B cell (primary cell): ENCODE measurements around the gene RSU1. TPM values are rescaled to one million over a fixed set of nuclear protein-coding genes. Genes with fewer than 3 reads are reported as not detected.

ENCODE experiments used
- ATAC-seq: fragments of 200-7000 bp; cut with Tn5 transposase; one replicate; pipeline ENCODE4 v1.10.0; 2021; ENCODE audit warnings: low read depth, mild to moderate bottlenecking, moderate number of reproducible peaks, moderate library complexity
- CTCF ChIA-PET: fragments of 350-600 bp; sonication (Branson Sonifier 250); formaldehyde crosslinking; loops from one replicate; lab custom pipeline; 2021; ENCODE audit warnings: antibody characterized with exemption, inconsistent platforms; lab: Charles Lee
- POLR2A ChIA-PET: fragments of 350-600 bp; sonication (Branson Sonifier 250); formaldehyde crosslinking; loops from one replicate; lab custom pipeline; 2021; ENCODE audit warnings: antibody characterized with exemption; lab: Charles Lee
- DNase-seq: peaks from one replicate; pipeline ENCODE4 v3.0.0; 2013
- H2AFZ ChIP-seq: 2 replicates; pipeline ENCODE4 v1.6.1; 2012; ENCODE audit warnings: mild to moderate bottlenecking, low read depth, low read length; ENCODE audit not compliant: insufficient read depth, poor library complexity, severe bottlenecking
- H3K27ac ChIP-seq, 2 donors: 1 replicate in 1 of 2; 2 replicates in 1 of 2; pipeline ENCODE4 v1.5.1; 2012 to 2013; ENCODE audit warnings: low read length in 2 of 2, mild to moderate bottlenecking in 2 of 2, moderate library complexity in 1 of 2
- H3K27me3 ChIP-seq, 4 experiments: fragments of 200-600 bp in 1 of 4; sonication (generic) in 1 of 4; replicated peaks in 1 of 4; 1 replicate in 2 of 4; 2 replicates in 2 of 4; pipeline versions ENCODE4 v1.6.1 to v1.7.0; 2013 to 2016; ENCODE audit warnings: low read length in 3 of 4, mild to moderate bottlenecking in 2 of 4, mixed read lengths in 1 of 4, moderate library complexity in 1 of 4; ENCODE audit not compliant: insufficient read depth in 4 of 4, control insufficient read depth in 3 of 4; ENCODE audit errors: control extremely low read depth in 1 of 4
- H3K36me3 ChIP-seq, 2 experiments: replicated peaks in 1 of 2; 1 replicate in 1 of 2; 2 replicates in 1 of 2; pipeline versions ENCODE4 v1.6.1 to v1.7.1; 2013; ENCODE audit warnings: low read length in 1 of 2; ENCODE audit not compliant: insufficient read depth in 2 of 2, control insufficient read depth in 1 of 2; ENCODE audit errors: control extremely low read depth in 1 of 2, extremely low read depth in 1 of 2
- H3K4me1 ChIP-seq, 2 donors: fragments of 200-600 bp in 1 of 2; sonication (generic) in 1 of 2; 1 replicate in 1 of 2; 2 replicates in 1 of 2; pipeline versions ENCODE4 v1.5.1 to v1.6.1; 2013 to 2017; ENCODE audit warnings: low read length in 2 of 2; ENCODE audit not compliant: control insufficient read depth in 2 of 2, insufficient read depth in 2 of 2
- H3K4me2 ChIP-seq: replicated peaks from 2 replicates; pipeline ENCODE3; 2012; ENCODE audit warnings: mild to moderate bottlenecking, low read depth, low read length; ENCODE audit not compliant: poor library complexity, severe bottlenecking
- H3K4me3 ChIP-seq, 5 experiments: fragments of 200-600 bp in 1 of 5; sonication (generic) in 1 of 5; 1 replicate in 3 of 5; 2 replicates in 2 of 5; pipeline versions ENCODE4 v1.5.1 to v1.7.0; 2011 to 2016; ENCODE audit warnings: low read length in 4 of 5, mild to moderate bottlenecking in 4 of 5, low read depth in 2 of 5, control low read depth in 1 of 5, moderate library complexity in 1 of 5; ENCODE audit not compliant: insufficient read depth in 1 of 5; ENCODE audit errors: control extremely low read depth in 1 of 5, extremely low read depth in 1 of 5
- H3K79me2 ChIP-seq: fragments of 200-600 bp; sonication (generic); one replicate; pipeline ENCODE4 v1.6.0; 2016; ENCODE audit warnings: low read length; ENCODE audit not compliant: control insufficient read depth, insufficient read depth
- H3K9ac ChIP-seq: fragments of 200-600 bp; sonication (generic); 2 replicates; pipeline ENCODE4 v1.6.1; 2017; ENCODE audit warnings: mild to moderate bottlenecking, low read length, moderate library complexity
- H3K9me3 ChIP-seq, 3 donors: one replicate each; pipeline versions ENCODE4 v1.6.1 to v1.7.1; 2013; ENCODE audit warnings: low read length in 2 of 3; ENCODE audit not compliant: control insufficient read depth in 2 of 3, insufficient read depth in 1 of 3; ENCODE audit errors: control extremely low read depth in 1 of 3
- H4K20me1 ChIP-seq: 2 replicates; pipeline ENCODE4 v1.6.0; 2012; ENCODE audit warnings: mild to moderate bottlenecking, low read length; ENCODE audit not compliant: insufficient read depth, control insufficient read depth, poor library complexity, severe bottlenecking
- H3K27ac Mint-ChIP-seq: one replicate; pipeline ENCODE4 v1.8.0; 2021; ENCODE audit warnings: mixed read lengths
- H3K27me3 Mint-ChIP-seq: one replicate; pipeline ENCODE4 v1.8.0; 2021; ENCODE audit warnings: mixed read lengths
- H3K4me1 Mint-ChIP-seq: one replicate; pipeline ENCODE4 v1.8.0; 2021; ENCODE audit warnings: mixed read lengths
- H3K4me3 Mint-ChIP-seq: one replicate; pipeline ENCODE4 v1.8.0; 2021; ENCODE audit warnings: mixed read lengths
- H3K9me3 Mint-ChIP-seq: one replicate; pipeline ENCODE4 v1.8.0; 2022; ENCODE audit warnings: mixed read lengths; ENCODE audit not compliant: insufficient read depth
- EZH2 ChIP-seq: IDR thresholded peaks from 2 replicates; pipeline ENCODE4 v1.6.1; 2012; ENCODE audit warnings: borderline replicate concordance, low read depth, mild to moderate bottlenecking, moderate library complexity, low read length; ENCODE audit not compliant: insufficient read depth, poor library complexity, severe bottlenecking
- WGBS: methylation state at CpG from one replicate; pipeline ENCODE4 v1.1.5; 2013; ENCODE audit warnings: missing lambda C conversion rate; ENCODE audit not compliant: insufficient coverage; 5-methylcytosine and 5-hydroxymethylcytosine counted together
- intact Hi-C: fragments of 100-400 bp; cut with micrococcal nuclease; formaldehyde crosslinking; loops from one replicate; pipeline ENCODE4 v1.10.0; 2022
- polyA plus RNA-seq: library from polyadenylated mRNA; depleted of rRNA; stranded (reverse); fragments of >200 nt; gene quantifications from 2 replicates; pipeline ENCODE4 v1.2.3, GENCODE V29; 2012
- total RNA-seq, 2 donors: library from RNA; stranded (reverse); fragments of 120-200 nt in 1 of 2; gene quantifications; 1 replicate in 1 of 2; 2 replicates in 1 of 2; pipeline versions ENCODE4 v1.2.3 to v1.2.4, GENCODE V29; 2013 to 2022
- TF ChIP-seq, protein P1 (sequence below): fragments of 200-600 bp; IDR thresholded peaks from one replicate; pipeline ENCODE4 v1.8.0; 2022; ENCODE audit warnings: antibody characterized with exemption, mild to moderate bottlenecking

The RSU1 gene
- total and polyA plus RNA-seq, 2 donors (not counting 1 experiment from before 2014, with no cell fraction given) = 33.4 to 41.1 TPM

DNA sequence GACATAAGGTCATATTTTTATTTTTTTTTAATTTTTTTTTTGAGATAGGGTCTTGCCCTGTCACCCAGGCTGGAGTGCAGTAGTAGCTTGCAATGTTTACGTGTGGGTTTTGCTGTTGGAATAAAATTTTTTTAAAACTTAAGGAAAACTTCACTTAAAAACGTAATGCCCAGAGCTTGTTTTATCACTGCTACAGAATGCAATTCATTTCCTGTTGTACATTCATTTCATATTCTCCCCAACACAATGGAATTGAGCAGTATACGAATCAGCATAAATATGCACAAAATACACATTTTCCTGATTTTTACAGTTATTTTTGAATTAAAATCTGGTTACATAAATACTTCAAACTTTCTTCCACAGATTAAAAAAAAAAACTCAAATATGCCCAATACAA lies 40.3 kb downstream of the RSU1 start:
- TF ChIP-seq, protein P1, sequence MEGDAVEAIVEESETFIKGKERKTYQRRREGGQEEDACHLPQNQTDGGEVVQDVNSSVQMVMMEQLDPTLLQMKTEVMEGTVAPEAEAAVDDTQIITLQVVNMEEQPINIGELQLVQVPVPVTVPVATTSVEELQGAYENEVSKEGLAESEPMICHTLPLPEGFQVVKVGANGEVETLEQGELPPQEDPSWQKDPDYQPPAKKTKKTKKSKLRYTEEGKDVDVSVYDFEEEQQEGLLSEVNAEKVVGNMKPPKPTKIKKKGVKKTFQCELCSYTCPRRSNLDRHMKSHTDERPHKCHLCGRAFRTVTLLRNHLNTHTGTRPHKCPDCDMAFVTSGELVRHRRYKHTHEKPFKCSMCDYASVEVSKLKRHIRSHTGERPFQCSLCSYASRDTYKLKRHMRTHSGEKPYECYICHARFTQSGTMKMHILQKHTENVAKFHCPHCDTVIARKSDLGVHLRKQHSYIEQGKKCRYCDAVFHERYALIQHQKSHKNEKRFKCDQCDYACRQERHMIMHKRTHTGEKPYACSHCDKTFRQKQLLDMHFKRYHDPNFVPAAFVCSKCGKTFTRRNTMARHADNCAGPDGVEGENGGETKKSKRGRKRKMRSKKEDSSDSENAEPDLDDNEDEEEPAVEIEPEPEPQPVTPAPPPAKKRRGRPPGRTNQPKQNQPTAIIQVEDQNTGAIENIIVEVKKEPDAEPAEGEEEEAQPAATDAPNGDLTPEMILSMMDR = no peak
- no peak for TF ChIP-seq EZH2
- peaks cover 1 to 4% of the 10 kb centered on the region in 2 experiments for H3K36me3 ChIP-seq
- peaks cover 10 to 14% of the 10 kb centered on the region in 2 donors for H3K4me1 ChIP-seq
- Mint-ChIP-seq H3K9me3 (no peaks in the 10 kb centered on the region), H3K27ac (no peak overlapping the region), H3K4me1 (peaks cover 24% of the 10 kb centered on the region), H3K27me3 (no peaks in the 10 kb centered on the region), H3K4me3 (no peak overlapping the region)
- ATAC-seq (no peak), DNase-seq (no peak)
- H3K9me3 ChIP-seq = no peaks in the 10 kb centered on the region
- WGBS = no CpG with 5 or more reads among the region's 3 CpGs
- no peak overlapping the region for H3K9ac ChIP-seq
- no peaks in the 10 kb centered on the region for H3K27me3 ChIP-seq
- intact Hi-C loops = loop anchor here (5.0 kb wide), 1 partner anchor 900 kb away; no protein-coding TSS in a partner anchor
- ChIA-PET CTCF (interaction anchor here (0.6 to 2.3 kb wide), 7 partner anchors 9 to 1032 kb away, joined by 3 to 22 read pairs (median 3); partner anchors contain the start of gene MRC1), POLR2A (interaction anchor here (0.7 kb wide), 1 partner anchor 36 kb away, joined by 4 read pairs; no protein-coding TSS in a partner anchor)
- no peak overlapping the region for H3K4me2 ChIP-seq
- no peaks in the 10 kb centered on the region for H4K20me1 ChIP-seq
- no peak overlapping the region for H3K27ac ChIP-seq
- no peak overlapping the region for H2AFZ ChIP-seq
- H3K4me3 ChIP-seq = no peak overlapping the region
- peaks cover 10% of the 10 kb centered on the region for H3K79me2 ChIP-seq

DNA sequence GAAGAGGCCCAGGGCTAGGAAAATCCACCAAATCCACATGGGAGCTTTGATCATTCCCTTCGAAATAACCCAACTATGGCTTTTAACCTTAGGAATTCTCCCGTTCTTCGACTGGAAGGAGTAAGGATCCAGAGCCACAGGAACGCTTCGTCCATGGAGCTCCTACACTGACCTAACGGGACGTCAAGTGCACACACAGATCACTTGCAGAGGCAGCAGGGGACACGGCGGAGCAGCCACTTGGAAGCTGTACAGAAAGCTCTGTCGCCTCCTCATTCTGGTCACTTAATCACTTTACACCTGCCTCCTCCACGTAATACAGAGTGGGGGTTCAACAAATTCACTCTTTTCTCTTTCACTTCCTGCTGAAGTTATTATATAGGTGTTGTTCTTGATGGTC lies 43.9 kb downstream of the RSU1 start:
- Mint-ChIP-seq H3K4me1 (peaks cover 17% of the 10 kb centered on the region), H3K9me3 (no peaks in the 10 kb centered on the region), H3K4me3 (no peak overlapping the region), H3K27me3 (no peaks in the 10 kb centered on the region), H3K27ac (no peak overlapping the region)
- intact Hi-C loops = no loop called here
- POLR2A ChIA-PET = no interaction called here
- Histone ChIP-seq H3K4me1 (peaks cover 0 to 3% of the 10 kb centered on the region in 2 donors), H3K36me3 (no peaks in the 10 kb centered on the region), H3K79me2 (peaks cover 33% of the 10 kb centered on the region), H3K9me3 (no peaks in the 10 kb centered on the region), H4K20me1 (no peaks in the 10 kb centered on the region), H2AFZ (no peak overlapping the region), H3K9ac (no peak overlapping the region), H3K27me3 (no peaks in the 10 kb centered on the region), H3K4me2 (no peak overlapping the region), H3K27ac (no peak overlapping the region), H3K4me3 (no peak overlapping the region)
- no peak for TF ChIP-seq EZH2
- TF ChIP-seq, protein P1 = no peak
- WGBS = 94% methylated on average over 10 of the region's 11 CpGs
- DNase-seq (no peak), ATAC-seq (no peak)
- CTCF ChIA-PET = interaction anchor here (1.0 kb wide), 1 partner anchor 28 kb away, joined by 3 read pairs; no protein-coding TSS in a partner anchor
